Measurements from ENCODE around the gene SCGB1D4.

Gene SCGB1D4

DNA sequence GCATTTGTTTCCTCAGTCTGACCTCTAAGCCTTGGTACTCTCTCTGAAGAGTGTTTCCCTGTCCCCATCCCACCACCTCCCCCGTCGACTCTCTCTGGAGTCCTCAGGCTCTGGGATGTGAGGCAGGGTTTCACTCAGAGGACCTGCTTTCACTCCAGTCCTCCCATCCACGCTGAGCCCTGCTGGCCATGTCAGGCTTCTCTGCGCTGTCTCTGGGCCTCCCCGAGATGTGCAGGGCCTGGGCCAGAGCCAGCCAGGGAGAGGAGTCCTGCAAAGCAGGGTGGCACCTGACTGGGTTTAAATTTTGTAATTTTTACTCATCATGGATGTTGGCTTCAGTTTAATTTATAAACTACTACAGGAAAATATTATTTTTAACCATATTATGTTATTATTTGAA lies 25.6 kb downstream of the SCGB1D4 start:
- DNase-seq, result no peak

DNA sequence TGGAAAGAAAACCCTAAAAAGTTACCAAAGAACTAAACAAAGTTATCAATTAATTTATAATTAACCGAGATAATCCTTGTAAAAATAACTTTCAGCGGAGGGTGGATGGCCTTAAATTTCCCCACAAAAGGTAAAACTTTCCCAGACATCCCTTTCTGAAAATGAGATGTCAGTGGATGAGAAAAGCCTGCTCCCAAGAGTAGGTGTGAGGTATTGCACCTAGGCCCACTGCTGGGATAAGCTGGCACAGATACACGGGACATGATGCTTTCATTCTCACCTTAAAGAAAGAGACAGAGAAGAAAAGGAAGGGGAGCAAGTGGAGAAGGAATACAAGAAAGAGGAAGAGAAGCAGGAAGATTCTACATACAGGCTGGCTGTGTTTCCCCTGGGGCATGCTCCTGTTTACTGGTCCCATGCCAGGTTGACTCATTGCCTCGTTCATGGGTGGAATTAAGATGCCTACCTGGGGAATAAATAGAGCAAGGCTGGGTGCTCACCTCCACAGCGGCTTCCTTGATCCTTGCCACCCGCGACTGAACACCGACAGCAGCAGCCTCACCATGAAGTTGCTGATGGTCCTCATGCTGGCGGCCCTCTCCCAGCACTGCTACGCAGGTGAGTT lies 29.1 kb downstream of the SCGB1D4 start, which contains the start of gene SCGB2A2:
TSS of gene SCGB2A2 (plus strand) at position 505 of the 625 bp plus-strand sequence. CDS start at position 564, 59 bp downstream.
- DNase-seq, result peak; percentile 7

DNA sequence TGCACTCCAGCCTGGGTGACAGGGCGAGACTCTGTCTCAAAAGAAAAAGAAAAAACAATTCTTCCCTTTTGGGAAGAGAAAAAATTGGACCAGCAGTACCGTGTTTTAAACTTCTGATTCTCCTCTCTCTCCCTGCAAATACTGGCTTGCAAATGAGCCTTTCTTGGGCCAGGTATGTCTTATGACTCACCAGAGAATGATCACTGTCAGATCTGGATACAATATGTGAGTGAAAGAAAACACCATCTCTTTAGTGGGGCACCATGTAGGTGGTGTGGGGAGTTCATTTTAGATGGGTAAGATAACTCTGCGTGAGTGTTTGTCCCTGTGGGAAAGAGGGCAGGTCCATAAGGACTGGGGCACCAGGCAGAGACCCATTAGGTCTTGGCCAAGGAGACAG lies 31.3 kb downstream of the SCGB1D4 start:
- DNase-seq, result no peak

DNA sequence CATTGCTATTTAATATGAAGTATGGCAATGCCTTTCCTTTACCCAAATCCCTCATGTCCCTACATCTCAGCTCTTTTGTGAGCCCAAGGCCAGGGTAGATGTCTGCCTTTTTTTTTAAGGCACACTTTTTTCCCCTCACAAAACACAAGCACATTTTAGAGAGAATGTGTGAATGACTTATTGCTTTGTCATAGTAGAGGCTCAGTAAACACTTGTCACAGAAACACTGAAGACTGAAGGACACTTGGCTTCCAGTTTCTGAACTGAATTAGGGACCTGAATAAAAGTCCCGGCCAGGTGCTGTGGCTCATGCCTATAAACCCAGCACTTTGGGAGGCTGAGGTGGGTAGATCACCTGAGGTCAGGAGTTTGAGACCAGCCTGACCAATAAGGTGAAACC lies 31.8 kb downstream of the SCGB1D4 start:
- no peak for DNase-seq

DNA sequence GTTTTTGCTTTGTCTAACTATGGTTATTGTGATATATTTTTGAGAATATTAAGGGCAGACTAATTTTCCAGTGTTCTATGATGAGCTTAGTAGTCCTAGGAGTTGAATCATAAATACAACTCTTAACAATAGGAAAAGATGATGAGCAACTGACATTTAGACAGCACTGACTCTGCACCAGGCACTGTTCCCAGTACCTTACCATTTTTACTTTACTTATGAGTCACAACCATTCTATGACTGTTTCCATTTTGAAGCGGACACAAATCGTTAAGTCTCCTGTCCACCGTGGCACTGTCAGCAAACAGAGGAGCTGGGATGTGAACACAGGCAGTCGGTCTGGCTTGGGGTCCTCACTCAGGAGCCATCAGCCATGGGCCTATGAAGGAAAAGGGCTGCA lies 32.3 kb downstream of the SCGB1D4 start:
- DNase-seq, result no peak

DNA sequence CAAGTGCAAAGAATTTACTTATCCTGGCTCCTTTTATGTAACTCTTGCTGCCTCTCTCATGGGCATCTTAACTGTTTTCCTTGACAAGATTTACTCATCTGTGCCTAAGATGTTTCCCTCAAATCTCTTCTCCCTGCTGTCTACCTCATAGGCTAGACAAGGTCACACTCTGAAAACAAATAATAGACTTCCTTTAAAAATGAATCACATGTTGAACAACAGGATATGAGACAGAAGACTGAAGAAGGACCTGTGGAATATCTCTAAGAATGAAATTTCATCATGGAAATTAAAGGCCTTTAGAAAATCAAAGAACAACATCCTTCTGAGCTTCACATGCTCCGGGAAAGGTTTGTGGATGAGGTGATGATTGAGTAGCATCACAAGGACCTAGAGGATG lies 34.9 kb downstream of the SCGB1D4 start:
- no peak for DNase-seq

DNA sequence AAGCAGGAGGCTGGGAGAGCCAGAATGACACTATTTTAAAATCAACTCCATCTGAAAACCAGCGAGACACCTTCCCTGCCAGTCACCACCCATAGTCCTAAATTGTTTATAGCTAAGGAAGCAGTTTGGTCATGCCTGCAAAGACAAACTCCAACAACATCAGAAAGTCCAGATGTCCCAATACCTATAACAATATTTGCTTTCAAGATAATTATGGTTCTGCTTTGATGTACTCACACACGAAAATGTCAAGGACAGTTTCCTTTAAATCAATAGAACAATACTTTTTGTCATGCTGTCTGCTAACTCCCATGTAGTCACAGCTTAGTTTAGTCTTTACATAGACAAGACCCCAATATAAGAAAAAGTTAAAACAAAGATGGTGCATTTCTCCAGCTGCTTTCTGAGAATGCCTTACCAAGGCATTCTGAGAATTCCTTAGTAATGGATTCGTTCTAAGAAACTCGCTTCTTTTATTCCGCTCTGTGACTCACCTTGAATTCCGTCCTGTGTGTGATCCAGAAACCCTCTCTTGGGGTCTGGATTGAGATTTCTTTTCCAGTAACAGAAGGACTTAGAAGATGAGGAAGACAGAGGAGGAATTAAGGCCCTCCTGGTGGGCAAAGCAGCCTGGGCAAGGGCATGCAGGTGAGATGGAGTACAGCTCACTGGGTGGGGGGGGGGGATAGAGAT lies 38.5 kb downstream of the SCGB1D4 start:
- no peak for DNase-seq

DNA sequence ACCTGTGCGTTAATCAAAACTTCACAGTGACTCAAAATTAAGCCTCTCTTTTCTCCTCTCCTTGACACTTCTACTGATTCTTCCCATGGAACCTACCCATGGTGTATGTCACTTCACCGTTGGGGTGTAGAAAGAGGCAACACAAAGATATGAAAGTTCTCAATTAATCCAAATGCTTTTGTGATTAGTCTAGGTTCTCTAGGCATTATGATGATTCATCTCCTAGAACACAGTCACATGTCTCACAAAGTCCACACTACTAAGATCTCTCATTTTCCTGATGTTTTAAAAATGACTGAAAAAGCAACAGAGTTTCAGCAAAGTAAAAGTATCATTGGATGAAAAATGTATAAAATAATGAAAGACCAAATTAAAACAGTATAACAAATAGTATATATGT lies 42.6 kb downstream of the SCGB1D4 start:
- DNase-seq, result no peak

DNA sequence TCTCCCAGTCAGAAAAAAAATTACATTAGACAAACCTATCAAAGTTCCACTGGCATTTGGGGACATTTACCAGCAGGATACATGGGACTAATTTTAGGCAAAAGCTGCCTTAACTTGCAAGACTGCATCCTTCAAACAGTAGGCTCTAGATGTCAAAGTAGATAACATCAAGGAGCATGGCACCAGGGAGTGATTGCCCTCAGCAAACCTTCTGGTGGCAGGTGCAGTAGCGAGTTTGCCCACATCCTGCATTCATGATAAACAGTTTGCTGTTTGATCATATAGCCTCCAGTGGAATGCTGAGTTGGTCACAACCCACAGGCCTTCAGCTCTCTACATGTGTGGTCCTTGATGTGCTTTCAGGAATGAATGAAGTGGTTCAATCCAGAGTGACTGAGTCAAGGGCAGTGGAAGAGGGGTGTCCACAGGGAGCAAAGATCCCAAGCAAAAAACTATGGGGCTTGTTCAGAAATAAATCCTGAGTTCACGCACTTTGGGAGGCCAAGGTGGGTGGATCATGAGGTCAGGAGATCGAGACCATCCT lies 44.8 kb downstream of the SCGB1D4 start:
- no peak for DNase-seq

DNA sequence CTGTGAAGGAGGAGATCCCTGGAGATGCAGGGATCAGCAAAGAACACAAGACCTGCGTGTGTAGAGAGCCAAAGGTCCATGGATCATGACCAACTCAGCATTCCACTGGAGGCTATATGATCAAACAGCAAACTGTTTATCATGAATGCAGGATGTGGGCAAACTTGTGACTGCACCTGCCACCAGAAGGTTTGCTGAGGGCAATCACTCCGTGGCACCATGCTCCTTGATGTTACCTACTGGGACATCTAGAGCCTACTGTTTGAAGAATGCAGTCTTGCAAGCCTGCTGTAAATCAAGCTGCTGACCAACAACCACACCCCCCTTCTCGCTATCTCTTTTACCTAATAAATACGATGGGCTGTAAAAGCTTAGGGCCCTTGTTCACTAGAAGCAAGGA lies 47.2 kb downstream of the SCGB1D4 start:
- no peak for DNase-seq

Data from RPMI8226 (cell line).